K562 (cell line): ENCODE data around the gene KIAA1958. TPM values are rescaled to one million over a fixed set of nuclear protein-coding genes. Genes with fewer than 3 reads are reported as not detected.

Source experiments
- MAFK ChIP-seq: IDR thresholded peaks from 2 replicates; pipeline ENCODE4 v1.6.1; 2011; ENCODE audit warnings: low read length, improper control_type of control experiment
- MTA1 ChIP-seq: fragments of 450-650 bp; IDR thresholded peaks from 2 replicates; pipeline ENCODE4 v1.6.1; 2017; ENCODE audit warnings: borderline replicate concordance
- NR4A1 ChIP-seq, 2 experiments: fragments of 250-450 bp in 1 of 2; fragments of 450-650 bp in 1 of 2; sonication (Bioruptor Pico) in 1 of 2; IDR thresholded peaks; 2 replicates each; pipeline versions ENCODE4 v1.4.0 to v1.6.1; 2016 to 2020; ENCODE audit warnings: mild to moderate bottlenecking in 2 of 2, missing compliant biosample characterization in 1 of 2, missing genetic modification characterization in 1 of 2, moderate library complexity in 1 of 2
- RHOXF2B ChIP-seq: fragments of 250-450 bp; sonication (Bioruptor Pico); conservative IDR thresholded peaks from 2 replicates; pipeline ENCODE4 v1.5.1; 2021
- SAFB ChIP-seq: fragments of 200-400 bp; formaldehyde crosslinking; IDR thresholded peaks from 2 replicates; pipeline ENCODE4 v1.6.1; 2017; ENCODE audit warnings: low read depth, low read length, borderline replicate concordance
- SIN3B ChIP-seq: fragments of 450-650 bp; IDR thresholded peaks from 2 replicates; pipeline ENCODE4 v1.6.1; 2017; ENCODE audit warnings: low read depth, mild to moderate bottlenecking, moderate library complexity
- WHSC1 ChIP-seq: IDR thresholded peaks from one replicate; pipeline ENCODE4 v1.6.1; 2012; ENCODE audit warnings: low read length, control low read depth, inconsistent platforms
- ZBTB8A ChIP-seq: fragments of 450-650 bp; IDR thresholded peaks from 2 replicates; pipeline ENCODE4 v1.6.1; 2018; ENCODE audit warnings: mild to moderate bottlenecking, moderate library complexity; ENCODE audit not compliant: partially characterized antibody
- ZNF561 ChIP-seq: fragments of 450-650 bp; formaldehyde crosslinking; conservative IDR thresholded peaks from 2 replicates; pipeline ENCODE4 v1.4.0; 2020; ENCODE audit warnings: mild to moderate bottlenecking, moderate library complexity
- polyA plus RNA-seq, 8 experiments: library from polyadenylated mRNA; depleted of rRNA in 4 of 8; stranded (reverse) in 5 of 8; unstranded in 3 of 8; fragments of >200 nt; fragmentation: Nextera tagmentation in 2 of 8; fragmentation: Illumina TruSeq in 1 of 8; extraction: Ambion mirVana in 2 of 8; extraction: Trizol in 1 of 8; gene quantifications; 2 replicates each; pipeline versions ENCODE4 v1.2.1 to v1.2.3, GENCODE V29; 2011 to 2014; ENCODE audit warnings: inconsistent platforms in 1 of 8, missing spikeins in 1 of 8
- total RNA-seq, 7 experiments: library from RNA; depleted of rRNA in 6 of 7; stranded (reverse); fragments of >200 nt in 6 of 7; fragmentation: Illumina TruSeq in 2 of 7; extraction: Trizol in 2 of 7; gene quantifications; 2 replicates each; pipeline versions ENCODE4 v1.2.1 to v1.2.3, GENCODE V29; 2011 to 2021; ENCODE audit warnings: low replicate concordance in 1 of 7
- TF ChIP-seq, protein P1 (sequence below), 2 experiments: fragments of 450-650 bp; IDR thresholded peaks; 2 replicates each; pipeline ENCODE4 v1.6.1; 2016; ENCODE audit warnings: mild to moderate bottlenecking in 2 of 2, borderline replicate concordance in 1 of 2, low read depth in 1 of 2, moderate library complexity in 1 of 2
- TF ChIP-seq, protein P2 (sequence below): fragments of 450-650 bp; IDR thresholded peaks from 2 replicates; pipeline ENCODE4 v1.6.1; 2016; ENCODE audit warnings: missing biosample characterization, missing genetic modification characterization
- TF ChIP-seq, protein P3 (sequence below): IDR thresholded peaks from 2 replicates; pipeline ENCODE4 v1.6.1; 2011; ENCODE audit warnings: borderline replicate concordance, low read depth, mild to moderate bottlenecking, moderate library complexity, low read length; ENCODE audit not compliant: insufficient read depth, poor library complexity, severe bottlenecking
- TF ChIP-seq, protein P4 (sequence below): sonication (generic); formaldehyde crosslinking; IDR thresholded peaks from 2 replicates; pipeline ENCODE4 v1.8.0; 2022; ENCODE audit warnings: mild to moderate bottlenecking, missing genetic modification reagents

Gene KIAA1958
- total and polyA plus RNA-seq, 9 of the 15 experiments (the other 6 are each of a cell fraction or from before 2014, with no cell fraction given) = 1.1 to 16.0 (median 10.1) TPM

DNA sequence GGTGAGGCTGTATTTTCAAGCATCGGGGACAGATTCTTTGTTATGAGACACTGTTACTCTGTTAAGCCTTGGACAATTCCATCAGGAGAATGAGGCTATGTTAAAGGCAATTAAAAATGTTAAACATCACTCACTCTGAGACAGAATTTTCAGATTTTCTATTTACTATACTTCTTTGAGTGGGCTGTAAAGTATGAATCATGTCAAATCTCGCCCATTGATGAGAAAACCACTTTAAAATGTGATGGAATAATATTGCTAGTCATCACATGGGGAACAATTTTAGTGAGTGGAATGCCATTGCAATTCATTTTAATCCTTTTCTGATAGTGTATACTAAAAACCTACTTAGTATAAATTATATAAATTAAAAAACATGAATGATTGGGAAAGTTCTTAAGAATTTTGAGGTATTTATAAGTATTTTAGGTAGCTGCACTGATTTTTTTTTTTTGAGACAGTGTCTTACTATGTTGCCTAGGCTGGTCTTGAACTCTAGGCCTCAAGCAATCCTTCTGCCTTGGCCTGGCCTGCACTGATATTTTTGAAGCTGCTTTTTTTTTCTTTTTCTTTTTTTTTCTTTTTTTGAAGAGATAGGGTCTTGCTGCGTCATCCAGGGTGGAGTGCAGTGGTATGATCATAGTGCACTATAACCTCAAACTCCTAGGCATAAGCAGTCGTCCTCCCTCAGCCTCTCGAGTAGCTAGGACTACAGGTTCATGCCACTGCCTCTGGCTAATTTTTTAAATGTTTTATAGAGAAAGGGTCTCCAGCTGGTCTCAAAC is 73.2 kb downstream of the KIAA1958 start (continued):
- TF ChIP-seq, protein P1, sequence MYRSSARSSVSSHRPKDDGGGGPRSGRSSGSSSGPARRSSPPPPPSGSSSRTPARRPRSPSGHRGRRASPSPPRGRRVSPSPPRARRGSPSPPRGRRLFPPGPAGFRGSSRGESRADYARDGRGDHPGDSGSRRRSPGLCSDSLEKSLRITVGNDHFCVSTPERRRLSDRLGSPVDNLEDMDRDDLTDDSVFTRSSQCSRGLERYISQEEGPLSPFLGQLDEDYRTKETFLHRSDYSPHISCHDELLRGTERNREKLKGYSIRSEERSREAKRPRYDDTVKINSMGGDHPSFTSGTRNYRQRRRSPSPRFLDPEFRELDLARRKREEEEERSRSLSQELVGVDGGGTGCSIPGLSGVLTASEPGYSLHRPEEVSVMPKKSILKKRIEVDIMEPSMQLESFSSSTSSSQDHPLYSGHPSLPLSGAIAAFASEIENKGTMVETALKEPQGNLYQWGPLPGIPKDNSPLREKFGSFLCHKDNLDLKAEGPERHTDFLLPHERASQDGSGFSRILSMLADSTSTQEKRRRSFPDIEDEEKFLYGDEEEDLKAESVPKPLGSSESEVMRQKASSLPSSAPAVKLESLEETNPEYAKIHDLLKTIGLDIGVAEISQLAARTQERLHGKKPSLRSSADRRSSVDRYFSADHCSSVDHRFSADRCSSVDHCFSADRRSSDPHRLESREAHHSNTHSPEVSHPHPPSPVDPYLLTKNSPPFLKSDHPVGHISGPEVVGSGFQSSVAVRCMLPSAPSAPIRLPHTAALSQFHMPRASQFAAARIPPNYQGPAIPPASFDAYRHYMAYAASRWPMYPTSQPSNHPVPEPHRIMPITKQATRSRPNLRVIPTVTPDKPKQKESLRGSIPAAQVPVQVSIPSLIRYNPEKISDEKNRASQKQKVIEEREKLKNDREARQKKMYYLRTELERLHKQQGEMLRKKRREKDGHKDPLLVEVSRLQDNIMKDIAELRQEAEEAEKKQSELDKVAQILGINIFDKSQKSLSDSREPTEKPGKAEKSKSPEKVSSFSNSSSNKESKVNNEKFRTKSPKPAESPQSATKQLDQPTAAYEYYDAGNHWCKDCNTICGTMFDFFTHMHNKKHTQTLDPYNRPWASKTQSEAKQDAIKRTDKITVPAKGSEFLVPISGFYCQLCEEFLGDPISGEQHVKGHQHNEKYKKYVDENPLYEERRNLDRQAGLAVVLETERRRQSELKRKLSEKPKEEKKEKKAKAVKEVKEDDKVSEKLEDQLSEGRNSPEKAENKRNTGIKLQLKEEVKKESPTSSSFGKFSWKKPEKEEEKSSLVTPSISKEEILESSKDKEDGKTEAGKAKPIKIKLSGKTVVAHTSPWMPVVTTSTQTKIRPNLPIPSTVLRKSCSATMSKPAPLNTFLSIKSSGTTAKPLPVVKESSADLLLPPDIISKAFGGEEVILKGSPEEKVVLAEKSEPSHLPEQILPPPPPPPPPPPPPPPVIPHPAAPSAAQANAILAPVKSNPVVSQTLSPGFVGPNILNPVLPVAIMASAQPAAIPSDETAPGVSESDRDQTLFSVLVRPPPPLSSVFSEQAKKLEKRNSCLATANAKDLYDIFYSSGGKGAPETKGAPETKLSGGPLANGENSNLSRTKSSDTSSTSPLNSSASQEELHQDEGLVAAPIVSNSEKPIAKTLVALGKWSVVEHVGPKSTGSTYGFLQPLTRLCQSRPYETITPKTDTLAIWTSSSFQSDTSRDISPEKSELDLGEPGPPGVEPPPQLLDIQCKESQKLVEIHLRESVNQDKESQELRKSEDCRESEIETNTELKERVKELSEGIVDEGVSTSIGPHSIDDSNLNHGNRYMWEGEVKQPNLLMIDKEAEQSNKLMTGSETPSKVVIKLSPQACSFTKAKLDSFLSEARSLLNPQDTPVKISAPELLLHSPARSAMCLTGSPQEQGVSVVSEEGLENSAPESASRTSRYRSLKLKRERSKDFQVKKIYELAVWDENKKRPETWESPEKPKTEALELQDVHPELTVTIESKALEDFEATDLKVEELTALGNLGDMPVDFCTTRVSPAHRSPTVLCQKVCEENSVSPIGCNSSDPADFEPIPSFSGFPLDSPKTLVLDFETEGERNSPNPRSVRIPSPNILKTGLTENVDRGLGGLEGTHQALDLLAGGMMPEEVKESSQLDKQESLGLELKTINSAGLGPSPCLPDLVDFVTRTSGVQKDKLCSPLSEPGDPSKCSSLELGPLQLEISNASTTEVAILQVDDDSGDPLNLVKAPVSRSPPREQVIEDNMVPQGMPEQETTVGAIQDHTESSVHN (IDR thresholded peaks at IDR 0.05; ENCODE audit: borderline replicate concordance in 1 of 2, low read depth in 1 of 2) = no peak
- TF ChIP-seq ZBTB8A (no peak), RHOXF2B (CRISPR knock-in tag) (no peak), WHSC1 (no peak), SAFB (no peak), ZNF561 (CRISPR knock-in tag) (no peak), NR4A1 (CRISPR knock-in tag; IDR thresholded peaks at IDR 0.05) (no peak), NR4A1 (tag; IDR thresholded peaks at IDR 0.05) (no peak), MAFK (peak; percentile 83), MTA1 (peak; percentile 23; the same call in 1 of the 2 replicates), SIN3B (no peak)
- TF ChIP-seq, protein P2, sequence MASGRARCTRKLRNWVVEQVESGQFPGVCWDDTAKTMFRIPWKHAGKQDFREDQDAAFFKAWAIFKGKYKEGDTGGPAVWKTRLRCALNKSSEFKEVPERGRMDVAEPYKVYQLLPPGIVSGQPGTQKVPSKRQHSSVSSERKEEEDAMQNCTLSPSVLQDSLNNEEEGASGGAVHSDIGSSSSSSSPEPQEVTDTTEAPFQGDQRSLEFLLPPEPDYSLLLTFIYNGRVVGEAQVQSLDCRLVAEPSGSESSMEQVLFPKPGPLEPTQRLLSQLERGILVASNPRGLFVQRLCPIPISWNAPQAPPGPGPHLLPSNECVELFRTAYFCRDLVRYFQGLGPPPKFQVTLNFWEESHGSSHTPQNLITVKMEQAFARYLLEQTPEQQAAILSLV = no peak
- TF ChIP-seq, protein P3, sequence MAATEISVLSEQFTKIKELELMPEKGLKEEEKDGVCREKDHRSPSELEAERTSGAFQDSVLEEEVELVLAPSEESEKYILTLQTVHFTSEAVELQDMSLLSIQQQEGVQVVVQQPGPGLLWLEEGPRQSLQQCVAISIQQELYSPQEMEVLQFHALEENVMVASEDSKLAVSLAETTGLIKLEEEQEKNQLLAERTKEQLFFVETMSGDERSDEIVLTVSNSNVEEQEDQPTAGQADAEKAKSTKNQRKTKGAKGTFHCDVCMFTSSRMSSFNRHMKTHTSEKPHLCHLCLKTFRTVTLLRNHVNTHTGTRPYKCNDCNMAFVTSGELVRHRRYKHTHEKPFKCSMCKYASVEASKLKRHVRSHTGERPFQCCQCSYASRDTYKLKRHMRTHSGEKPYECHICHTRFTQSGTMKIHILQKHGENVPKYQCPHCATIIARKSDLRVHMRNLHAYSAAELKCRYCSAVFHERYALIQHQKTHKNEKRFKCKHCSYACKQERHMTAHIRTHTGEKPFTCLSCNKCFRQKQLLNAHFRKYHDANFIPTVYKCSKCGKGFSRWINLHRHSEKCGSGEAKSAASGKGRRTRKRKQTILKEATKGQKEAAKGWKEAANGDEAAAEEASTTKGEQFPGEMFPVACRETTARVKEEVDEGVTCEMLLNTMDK = no peak
- TF ChIP-seq, protein P4, sequence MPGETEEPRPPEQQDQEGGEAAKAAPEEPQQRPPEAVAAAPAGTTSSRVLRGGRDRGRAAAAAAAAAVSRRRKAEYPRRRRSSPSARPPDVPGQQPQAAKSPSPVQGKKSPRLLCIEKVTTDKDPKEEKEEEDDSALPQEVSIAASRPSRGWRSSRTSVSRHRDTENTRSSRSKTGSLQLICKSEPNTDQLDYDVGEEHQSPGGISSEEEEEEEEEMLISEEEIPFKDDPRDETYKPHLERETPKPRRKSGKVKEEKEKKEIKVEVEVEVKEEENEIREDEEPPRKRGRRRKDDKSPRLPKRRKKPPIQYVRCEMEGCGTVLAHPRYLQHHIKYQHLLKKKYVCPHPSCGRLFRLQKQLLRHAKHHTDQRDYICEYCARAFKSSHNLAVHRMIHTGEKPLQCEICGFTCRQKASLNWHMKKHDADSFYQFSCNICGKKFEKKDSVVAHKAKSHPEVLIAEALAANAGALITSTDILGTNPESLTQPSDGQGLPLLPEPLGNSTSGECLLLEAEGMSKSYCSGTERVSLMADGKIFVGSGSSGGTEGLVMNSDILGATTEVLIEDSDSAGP (CRISPR knock-in tag) = no peak
